NCI-H2227 (cell line): ENCODE measurements around the gene CACNG3.
"Not testable (repeated sequence)": the region's sequence is repeated elsewhere in the genome, so short reads cannot be mapped to it uniquely, and the experiment has no call there.

Experiments
- DNase-seq: peaks from one replicate; lab custom pipeline; 2025; ENCODE audit not compliant: unreplicated experiment; lab: John Stamatoyannopoulos, UW

CACNG3 gene

DNA sequence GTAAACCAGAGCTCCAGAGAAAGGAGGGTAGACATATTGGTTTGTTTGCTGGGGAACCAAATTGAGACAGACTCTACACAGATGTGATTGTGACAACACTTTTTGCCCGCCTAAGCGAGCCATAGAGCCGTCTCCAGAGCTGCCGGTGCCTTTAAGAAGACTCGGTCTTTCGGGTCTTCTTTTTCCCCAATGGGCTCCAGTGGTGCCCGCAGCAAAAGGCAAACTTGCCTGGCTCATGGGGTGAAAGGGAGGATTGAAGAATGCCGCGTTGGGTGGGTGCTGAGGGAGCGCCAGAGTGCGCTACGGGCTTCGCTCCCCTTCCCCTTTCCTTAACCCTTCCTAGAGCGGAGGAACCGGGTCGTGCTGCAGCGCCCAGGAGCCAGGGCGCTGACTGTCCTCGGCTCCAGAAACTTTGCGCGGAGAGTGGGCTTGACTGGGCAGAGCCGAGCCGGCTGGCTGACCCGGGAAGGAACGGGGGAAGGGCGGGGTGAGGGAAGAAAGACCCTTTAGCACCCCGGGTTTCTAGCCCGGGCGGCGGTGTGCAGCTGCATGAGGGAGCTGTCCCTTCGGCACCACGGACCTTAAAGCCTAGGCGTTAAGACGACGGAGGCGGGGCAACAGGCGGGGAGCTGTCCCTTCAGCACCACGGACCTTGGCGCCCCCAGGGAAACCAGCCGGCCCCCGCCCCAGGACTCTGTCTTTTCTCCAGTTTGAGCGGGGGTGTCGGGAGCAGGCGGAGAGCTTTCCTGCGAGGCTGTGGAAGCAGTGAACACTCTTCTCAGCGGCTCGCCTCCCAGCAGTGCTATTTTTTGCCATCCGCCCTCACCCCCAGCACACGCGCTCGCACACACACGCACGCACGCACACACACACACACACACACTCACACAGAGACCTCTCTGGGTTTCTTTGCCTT lies at the start of gene CACNG3:
Gene CACNG3, plus strand, starts transcription at position 880 of the 916 bp plus-strand sequence. CDS start 420 bp downstream, outside the sequence.
- peak; percentile 49 for DNase-seq

DNA sequence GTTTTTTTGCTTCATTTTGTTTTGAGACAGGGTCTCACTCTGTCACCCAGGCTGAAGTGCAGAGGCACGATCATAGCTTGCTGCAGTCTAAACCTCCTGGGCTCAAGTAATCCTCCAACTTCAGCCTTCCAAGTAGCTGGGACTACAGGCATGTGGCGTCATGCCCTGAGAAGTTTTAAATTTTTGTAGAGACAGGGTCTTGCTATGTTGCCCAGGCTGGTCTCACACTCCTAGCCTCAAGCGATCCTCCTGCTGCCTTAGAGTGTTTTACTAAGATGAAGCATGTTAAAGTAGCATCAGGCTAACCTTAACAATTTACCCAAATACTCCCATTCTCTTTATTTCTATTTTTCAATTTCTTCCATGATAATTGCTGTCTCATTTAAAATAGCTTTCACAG lies 49.2 kb upstream of the CACNG3 start:
- no peak for DNase-seq

DNA sequence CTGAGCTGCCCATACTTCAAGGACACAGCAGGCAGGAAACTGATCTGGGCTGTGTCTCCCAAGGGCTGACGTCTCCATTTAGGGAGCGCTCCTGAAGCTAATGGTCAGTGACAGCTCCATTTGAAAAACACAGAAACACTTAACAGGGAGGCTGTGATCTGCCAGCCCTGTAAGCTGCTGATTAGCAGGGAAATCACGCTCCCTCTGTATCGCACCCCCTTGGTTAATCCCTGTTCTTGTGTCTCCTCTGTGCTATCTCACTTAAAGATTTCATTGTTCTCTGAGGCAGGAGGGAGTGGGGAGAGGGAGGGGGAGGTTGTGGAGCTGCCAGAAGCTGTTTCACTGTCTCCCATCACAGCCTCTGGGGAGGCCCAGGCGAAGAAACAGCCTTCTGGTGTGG lies 47.4 kb upstream of the CACNG3 start:
- DNase-seq = peak; percentile 6

DNA sequence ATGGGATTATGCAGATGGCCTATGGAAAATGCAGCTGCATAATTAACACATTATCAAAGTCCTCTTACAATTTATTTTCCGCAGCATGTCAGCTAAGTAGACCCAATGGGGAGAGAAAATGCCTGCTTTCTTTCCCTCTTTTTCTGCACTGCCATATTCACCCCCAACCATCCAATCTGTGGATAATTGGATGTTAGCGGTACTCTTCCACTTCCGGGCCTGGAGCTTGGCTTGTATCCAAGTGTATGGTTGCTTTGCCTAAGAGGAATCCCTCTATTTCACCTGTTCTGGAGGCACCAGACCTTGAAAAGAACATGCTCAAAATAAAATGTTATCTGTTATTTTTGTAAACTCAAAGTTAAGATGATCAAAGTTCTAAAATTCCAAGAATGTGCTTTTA lies 41.1 kb upstream of the CACNG3 start:
- DNase-seq = no peak

DNA sequence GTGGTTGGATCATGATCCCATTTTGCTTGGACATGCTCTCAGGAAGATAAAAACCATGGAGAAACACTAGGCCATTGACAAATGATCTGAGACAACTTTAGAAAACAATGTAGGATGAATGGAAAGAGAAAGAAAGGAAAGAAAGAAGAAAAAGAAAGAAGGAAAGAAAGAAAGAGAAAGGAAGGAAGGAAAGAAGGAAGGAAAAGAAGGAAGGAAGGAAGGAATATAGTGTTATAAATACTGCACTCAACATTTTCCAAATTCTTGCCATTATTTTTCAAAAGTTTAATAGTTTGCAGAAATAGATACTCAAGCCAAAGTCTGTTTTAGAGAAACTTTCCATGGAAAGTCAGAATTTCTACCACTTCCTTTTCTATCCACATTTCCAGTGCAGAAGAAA lies 39.2 kb upstream of the CACNG3 start:
- no peak for DNase-seq

DNA sequence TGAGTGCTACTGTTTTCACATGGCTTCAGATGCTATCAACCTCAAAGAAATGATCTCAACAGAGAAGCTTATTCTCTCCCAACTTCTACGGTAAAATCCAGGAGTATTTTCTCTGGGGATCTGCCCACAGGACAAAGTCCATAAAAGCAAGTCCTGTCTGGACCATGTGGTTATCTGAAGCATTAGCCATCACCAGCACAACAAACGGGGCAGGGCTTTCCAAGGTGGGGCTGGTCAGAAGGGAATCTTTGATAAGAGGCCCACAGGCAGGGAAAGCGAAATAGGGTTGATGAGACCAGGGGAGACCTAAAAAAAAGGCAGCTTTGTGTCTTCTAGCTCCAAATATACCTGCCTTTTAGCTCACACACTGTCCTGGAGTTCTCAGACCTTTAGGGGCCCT lies 38.7 kb upstream of the CACNG3 start:
- DNase-seq = no peak

DNA sequence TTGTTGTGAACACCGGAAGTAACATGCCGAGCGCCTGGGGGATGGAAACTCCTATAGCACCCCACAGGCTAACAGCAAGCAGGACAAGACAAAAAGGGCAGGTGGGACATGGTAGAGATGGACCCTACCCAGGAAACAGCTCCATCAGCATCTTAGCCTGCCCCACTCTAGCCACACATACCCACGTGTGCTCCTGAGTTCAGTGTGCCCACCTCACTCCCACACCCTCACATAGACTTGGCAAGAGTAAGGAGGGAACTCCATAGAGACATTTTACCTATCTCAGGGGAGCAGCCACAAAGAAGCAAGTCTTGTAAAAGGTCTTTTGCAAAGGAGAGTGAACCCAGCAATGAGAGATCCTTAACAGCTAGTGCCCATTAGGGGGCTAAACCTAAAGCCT lies 37.8 kb upstream of the CACNG3 start:
- no peak for DNase-seq

DNA sequence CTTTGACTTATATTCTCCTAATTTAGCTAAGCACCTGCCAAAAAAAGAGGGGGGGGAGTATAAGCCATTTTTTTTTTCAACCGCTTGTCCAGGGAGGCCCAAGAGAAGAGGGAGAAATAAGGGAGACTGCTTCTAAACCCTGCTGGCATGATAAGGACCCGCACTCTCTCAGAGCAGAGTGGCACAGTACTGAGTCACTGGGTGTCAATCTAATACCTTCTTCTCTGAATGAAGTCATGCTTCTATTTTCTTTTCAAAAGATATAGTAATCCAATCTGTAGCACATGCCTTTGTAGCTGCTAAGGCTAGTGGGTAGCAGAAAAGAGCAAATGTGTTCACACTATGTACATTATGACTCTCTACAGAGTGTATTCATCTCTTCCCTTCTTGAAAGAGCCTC lies 34.9 kb upstream of the CACNG3 start:
- DNase-seq = no peak

DNA sequence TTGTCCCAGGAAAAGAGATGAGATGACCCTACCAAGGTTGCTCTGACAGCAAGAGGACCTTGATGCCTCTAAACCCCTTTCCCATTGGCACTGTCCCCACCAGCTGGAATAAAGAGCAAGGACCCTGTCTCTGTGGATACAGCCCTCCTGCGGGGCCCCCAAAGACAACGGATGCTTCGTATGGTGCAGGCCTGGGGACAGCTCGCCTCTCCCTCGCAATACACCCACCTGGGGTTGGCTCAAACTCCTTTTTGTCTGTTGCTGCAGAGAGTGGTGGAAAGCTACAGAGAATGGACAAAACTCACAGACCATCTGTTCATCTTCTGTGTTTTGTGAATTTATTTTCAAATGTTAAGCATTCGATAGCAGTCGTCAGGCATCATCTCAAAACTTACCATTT lies 27.6 kb upstream of the CACNG3 start:
- DNase-seq = no peak

DNA sequence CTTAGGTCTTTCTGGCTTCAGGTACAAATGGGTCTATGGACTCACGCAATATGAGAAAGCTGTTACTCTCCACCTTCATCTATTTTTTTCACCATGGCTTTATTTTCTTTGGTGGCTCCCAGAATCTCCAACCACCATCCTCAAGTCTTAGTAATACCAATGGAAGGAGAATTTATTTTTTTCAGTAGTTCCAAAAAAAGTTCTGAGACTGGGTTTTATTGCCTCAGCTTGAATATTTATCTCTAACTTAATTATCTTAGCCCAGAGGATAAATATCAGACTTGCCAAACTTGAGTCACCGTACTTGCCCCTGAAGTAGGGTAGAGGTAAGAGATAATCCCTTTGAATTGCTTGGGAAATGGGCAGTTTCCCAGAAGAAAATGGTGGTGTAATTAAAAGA lies 23.2 kb upstream of the CACNG3 start:
- DNase-seq = no peak

DNA sequence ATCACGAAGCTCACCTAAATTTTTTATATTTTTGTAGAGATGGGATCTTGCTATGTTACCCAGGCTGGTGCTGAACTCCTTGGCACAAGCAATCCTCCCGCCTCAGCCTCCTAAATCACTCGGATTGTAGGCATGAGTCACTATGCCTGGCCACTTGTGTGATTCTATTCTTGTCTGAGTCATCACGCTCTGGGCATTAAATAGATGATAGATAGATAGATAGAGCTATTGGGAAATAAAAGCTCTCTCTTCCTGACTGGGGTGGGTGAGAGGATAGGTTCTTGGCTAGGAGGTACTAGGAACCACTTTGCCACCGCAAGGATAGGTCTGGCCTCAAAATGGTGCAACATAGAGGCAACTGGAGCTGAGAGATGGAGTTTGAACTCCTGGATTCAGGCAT lies 21.4 kb upstream of the CACNG3 start:
- DNase-seq = no peak

DNA sequence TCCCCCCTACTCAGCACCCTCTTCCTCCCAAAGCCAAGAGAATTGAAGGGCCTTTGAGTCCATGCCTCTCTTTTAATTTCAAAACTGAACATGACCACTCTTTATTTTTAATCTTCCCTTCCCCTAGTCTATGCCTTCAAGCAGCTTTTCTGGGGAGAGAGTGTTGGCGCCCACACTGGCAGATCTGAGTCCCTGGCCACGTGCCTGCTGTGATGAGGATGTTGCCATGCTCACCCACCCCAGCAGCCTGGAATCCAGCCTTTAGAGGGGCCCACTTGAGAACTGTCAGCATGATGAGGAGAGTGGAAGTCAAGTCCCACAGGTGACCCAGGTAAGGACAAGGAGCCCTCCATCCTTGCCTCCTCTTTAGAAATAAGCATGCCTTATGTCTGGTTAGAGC lies 20.3 kb upstream of the CACNG3 start:
- no peak for DNase-seq

DNA sequence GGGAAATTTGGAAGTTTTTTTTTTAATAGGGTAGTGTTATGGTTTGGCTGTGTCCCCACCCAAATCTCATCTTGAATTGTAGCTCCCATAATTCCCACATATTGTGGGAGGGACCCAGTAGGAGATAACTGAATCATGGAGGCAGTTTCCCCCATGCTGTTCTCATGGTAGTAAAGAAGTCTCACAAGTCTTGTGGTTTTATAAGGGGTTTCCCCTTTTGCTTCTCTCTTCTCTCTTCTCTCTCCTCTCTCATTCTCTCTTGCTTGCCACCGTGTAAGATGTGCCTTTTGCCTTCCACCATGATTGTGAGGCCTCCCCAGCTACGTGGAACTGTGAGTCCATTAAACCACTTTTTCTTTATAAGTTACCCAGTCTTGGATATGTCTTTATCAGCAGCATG lies 17.3 kb upstream of the CACNG3 start:
- not testable (repeated sequence) for DNase-seq

DNA sequence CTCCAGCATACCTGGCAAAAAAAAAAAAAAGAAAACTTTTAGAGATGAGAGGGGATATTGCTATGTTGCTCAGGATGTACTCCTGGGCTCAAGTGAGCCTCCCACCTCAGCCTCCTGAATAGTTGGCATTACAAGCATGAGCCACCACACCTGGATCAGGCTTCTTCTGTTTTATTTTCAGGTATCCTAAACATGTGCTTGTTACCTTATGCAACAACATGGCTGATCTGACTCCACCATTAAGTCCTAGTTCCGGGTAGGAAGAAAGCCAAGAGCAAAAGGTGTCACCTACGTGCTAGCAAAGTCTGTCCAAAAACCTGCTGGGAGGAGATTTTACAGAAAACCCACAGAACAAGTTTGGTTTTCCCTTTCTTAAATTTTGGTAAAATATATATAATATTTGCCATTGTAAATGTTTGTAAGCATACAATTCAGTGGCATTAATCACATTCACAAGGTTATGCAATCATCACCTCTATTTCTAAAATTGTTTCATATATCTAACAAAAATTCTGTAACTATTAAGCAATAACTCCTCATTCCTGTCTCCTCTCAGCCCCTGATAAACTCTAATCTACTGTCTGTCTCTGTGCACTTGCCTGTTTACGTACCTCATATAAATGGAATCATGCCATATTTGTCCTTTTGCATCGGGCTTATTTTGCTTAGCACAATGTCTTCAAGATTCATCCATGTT lies 9.1 kb upstream of the CACNG3 start:
- DNase-seq = no peak

DNA sequence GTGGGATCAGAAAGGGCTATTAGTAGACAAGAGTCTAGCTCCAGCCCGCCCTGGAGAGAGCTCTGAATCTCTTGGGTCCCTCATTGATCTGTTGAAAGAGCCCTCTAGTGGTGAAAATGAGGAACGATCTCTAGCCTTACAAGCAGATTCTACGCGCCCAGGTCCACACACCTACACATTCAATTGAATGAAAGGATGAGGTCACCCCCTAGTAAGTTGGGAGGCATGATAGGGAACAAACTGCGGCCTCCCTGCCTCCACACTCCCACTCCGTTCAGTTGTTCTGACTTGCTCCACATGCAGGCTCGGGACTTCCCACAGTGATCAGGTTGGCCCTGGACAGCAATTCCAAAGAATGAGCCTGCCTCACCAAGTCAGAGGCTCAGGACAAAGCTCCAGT lies 2.9 kb upstream of the CACNG3 start:
- peak; percentile 70 for DNase-seq

DNA sequence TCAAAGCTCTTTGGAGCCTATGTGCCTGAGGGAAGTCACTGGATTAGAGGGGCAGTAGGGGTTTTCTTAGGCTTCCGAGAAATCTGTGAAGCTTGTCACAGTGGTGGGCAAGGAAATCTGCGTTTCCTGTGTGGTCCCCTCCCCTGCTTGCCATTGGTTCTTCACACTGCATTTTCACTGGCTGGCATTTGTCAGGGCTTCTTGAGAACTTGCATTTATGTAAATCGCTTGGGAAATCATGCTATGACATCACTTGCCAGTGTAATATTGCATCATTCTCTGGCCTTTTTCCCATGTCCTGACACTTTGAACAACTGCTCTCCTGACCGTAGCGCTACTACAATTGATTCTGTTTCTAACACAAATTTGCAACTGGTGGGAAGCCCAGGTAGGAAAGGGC lies 1.8 kb downstream of the CACNG3 start:
- no peak for DNase-seq

DNA sequence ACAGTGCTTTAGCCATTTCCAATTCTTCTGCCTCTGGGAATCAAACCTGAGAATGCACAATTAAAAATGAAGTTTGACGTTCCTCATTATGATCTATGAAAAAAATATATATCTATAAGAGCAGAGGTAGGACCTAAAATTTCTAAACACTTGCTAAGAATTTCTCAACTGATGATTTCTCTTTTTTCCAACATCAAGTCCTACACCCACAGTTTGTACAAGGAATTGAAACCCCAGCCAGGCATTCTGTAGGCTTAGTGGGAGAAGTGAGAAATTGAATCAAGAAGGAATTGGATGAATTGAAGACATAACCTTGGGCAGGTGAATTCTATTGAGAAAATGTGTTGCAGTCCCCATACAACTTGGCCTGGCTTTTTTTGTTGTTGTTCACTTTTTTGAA lies 2.7 kb downstream of the CACNG3 start:
- no peak for DNase-seq

DNA sequence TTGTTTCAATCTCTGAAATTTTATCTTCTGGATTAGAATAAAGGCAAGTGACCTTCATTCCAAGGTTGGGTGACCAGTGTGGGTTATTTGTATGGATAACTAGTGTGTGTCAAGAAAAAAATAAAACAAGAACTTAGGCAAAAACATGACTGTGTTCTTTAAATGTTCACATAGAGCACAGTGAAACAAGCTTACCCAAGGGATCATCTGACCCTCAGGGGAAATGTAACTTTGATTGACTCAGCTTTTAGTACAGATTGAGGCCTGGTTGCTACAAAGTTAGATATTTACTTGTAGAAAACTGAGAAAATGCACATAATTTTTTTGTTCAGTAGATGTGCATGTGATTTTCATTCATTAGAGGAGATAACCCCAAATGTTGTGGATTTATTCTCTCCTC lies 6.7 kb downstream of the CACNG3 start:
- no peak for DNase-seq

DNA sequence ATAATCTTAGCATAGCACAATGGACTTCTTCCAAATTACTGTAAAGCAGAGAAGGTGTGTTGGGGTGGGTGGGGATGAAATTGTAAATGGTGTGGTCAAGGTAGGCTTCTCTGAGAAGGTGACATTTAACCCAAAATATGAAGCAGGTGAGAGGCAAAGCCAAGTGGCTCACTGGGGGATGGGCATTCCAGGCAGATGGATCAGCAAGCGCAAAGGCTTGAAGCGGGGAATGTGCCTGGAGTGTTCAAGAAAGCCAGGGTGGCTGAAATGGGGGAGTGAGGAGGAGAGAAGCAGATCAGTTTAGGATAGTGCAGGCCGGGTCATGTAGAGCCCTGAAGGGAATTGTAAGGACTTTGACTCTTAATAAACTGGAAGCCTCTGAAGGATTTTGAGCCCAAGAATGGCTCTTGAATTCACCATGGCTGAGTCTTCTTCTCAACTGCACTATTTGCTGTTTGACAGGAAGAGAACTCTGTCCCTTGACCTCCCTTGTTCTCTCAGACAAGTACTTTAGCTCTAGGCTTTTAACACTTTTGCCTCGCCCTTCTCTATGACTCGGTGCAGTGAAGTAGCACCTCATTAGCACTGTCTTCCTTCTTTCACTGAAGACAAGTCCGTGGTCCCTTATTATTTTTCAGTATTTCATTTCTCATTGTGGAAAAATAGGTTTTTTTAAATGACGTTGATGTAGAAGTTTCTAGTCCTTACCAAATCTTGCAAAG lies 14.7 kb downstream of the CACNG3 start:
- DNase-seq = no peak

DNA sequence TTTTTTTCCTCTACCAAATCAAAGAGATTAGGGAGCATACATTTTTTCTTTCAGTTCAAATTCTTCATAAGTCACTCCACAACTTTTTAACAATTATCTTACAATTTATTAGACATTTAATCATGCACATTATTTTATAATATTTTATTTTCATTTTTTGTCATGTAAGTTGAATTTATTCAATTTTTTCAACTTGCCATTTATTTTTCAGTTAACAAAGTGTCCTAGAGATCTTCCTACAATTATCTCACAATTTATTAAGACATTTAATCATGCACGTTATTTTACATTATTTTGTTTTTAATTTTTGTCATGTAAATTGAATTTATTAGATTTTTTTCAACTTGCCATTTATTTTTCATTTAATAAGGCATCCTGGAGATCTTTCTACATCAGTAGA lies 16.2 kb downstream of the CACNG3 start:
- no peak for DNase-seq

DNA sequence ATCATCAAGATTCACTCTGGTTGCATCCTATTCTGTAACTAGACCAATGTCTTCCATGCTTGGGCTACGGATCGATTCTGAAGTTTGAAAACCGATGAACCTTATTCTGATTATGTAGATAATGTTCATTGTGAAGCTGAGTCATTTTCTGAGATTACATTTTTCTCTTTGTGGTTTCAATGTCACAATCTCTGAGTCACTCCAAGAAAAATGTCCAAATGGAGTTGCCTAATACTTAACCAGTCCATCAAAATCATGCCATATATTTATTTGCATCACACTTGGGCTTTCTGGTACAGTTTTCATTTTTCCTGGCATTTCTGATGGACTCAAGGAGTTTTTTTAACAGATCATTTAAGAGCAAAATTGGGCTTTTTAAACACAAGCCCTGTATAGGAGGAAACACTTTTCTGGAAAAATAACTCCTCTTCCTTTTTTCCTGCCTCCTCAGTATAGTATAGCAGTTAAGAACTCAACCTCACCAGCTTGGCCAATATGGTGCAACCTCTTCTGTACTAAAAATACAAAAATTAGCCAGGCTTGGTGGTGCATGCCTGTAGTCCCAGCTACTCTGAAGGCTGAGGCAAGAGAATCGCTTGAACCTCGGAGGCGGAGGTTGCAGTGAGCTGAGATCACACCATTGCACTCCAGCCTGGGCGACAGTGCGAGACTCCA lies 17.5 kb downstream of the CACNG3 start:
- no peak for DNase-seq
